ENCODE measurements around the gene IQSEC1.

- TF ChIP-seq, protein P1, sequence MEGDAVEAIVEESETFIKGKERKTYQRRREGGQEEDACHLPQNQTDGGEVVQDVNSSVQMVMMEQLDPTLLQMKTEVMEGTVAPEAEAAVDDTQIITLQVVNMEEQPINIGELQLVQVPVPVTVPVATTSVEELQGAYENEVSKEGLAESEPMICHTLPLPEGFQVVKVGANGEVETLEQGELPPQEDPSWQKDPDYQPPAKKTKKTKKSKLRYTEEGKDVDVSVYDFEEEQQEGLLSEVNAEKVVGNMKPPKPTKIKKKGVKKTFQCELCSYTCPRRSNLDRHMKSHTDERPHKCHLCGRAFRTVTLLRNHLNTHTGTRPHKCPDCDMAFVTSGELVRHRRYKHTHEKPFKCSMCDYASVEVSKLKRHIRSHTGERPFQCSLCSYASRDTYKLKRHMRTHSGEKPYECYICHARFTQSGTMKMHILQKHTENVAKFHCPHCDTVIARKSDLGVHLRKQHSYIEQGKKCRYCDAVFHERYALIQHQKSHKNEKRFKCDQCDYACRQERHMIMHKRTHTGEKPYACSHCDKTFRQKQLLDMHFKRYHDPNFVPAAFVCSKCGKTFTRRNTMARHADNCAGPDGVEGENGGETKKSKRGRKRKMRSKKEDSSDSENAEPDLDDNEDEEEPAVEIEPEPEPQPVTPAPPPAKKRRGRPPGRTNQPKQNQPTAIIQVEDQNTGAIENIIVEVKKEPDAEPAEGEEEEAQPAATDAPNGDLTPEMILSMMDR (IDR thresholded peaks at IDR 0.05 in 2 of 3, conservative IDR thresholded peaks at IDR 0.05 in 1 of 3; ENCODE audit: control insufficient read depth in 2 of 3, extremely low read depth in 1 of 3, insufficient read depth in 1 of 3, low read depth in 3 of 3, low read length in 3 of 3) = no peak
- no peak for TF ChIP-seq POU2F2 (IDR thresholded peaks at IDR 0.05; ENCODE audit: borderline replicate concordance, low read depth, low read length)
- TF ChIP-seq EZH2 (IDR thresholded peaks at IDR 0.05; ENCODE audit: borderline replicate concordance, control insufficient read depth, low read depth, low read length) = no peak
- TF ChIP-seq RBBP5 (conservative IDR thresholded peaks at IDR 0.05) = no peak
- TF ChIP-seq, protein P2, sequence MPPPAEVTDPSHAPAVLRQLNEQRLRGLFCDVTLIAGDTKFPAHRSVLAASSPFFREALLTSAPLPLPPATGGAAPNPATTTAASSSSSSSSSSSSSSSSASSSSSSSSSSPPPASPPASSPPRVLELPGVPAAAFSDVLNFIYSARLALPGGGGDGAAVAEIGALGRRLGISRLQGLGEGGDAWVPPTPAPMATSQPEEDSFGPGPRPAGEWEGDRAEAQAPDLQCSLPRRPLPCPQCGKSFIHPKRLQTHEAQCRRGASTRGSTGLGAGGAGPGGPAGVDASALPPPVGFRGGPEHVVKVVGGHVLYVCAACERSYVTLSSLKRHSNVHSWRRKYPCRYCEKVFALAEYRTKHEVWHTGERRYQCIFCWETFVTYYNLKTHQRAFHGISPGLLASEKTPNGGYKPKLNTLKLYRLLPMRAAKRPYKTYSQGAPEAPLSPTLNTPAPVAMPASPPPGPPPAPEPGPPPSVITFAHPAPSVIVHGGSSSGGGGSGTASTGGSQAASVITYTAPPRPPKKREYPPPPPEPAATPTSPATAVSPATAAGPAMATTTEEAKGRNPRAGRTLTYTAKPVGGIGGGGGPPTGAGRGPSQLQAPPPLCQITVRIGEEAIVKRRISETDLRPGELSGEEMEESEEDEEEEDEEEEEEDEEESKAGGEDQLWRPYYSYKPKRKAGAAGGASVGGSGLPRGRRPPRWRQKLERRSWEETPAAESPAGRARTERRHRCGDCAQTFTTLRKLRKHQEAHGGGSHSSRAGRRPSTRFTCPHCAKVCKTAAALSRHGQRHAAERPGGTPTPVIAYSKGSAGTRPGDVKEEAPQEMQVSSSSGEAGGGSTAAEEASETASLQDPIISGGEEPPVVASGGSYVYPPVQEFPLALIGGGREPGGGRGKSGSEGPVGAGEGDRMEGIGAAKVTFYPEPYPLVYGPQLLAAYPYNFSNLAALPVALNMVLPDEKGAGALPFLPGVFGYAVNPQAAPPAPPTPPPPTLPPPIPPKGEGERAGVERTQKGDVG (CRISPR knock-in tag; IDR thresholded peaks at IDR 0.05) = no peak
- no peak for TF ChIP-seq EP300 (IDR thresholded peaks at IDR 0.05; ENCODE audit: borderline replicate concordance in 1 of 2, control insufficient read depth in 1 of 2, low read depth in 2 of 2, low read length in 2 of 2)
- no peak for TF ChIP-seq ZNF207 (IDR thresholded peaks at IDR 0.05; ENCODE audit: borderline replicate concordance)
- no peak for TF ChIP-seq FOXM1 (IDR thresholded peaks at IDR 0.05; ENCODE audit: low read depth, low read length)
- TF ChIP-seq ZNF622 (IDR thresholded peaks at IDR 0.05) = no peak
- TF ChIP-seq ELK1 (IDR thresholded peaks at IDR 0.05; ENCODE audit: low read depth, low read length) = no peak
- TF ChIP-seq NFIC (IDR thresholded peaks at IDR 0.05; ENCODE audit: low read depth, low read length) = no peak
- TF ChIP-seq HDAC2 (IDR thresholded peaks at IDR 0.05) = no peak
- no peak for TF ChIP-seq MTA3 (IDR thresholded peaks at IDR 0.05; ENCODE audit: borderline replicate concordance, low read length)
These were observed 178.6 kb downstream of the IQSEC1 start for GRCh38 chr3:12894629-12895028.

All from GM12878 (cell line).